ENCODE results near the gene KLHL40. TPM values are rescaled to one million over a fixed set of nuclear protein-coding genes. Genes with fewer than 3 reads are reported as not detected.

The KLHL40 gene
- total RNA-seq, 1 donor, result not detected

GRCh38 chr3:42725454-42725853 lies 40.1 kb downstream of the KLHL40 start:
- H3K9me3 ChIP-seq (ENCODE audit: low read depth, low read length), result no peaks in the 10 kb centered on the region
- no peak overlapping the region for H3K4me3 ChIP-seq (ENCODE audit: low read length)
- no peaks in the 10 kb centered on the region for H3K4me1 ChIP-seq (ENCODE audit: insufficient read depth, low read length)
- no peaks in the 10 kb centered on the region for H3K27me3 ChIP-seq (ENCODE audit: insufficient read depth, low read length)

- H3K27me3 ChIP-seq (ENCODE audit: insufficient read depth, low read length), result no peaks in the 10 kb centered on the region
- no peaks in the 10 kb centered on the region for H3K9me3 ChIP-seq (ENCODE audit: low read depth, low read length)
- H3K4me3 ChIP-seq (ENCODE audit: low read length), result no peak overlapping the region
- H3K4me1 ChIP-seq (ENCODE audit: insufficient read depth, low read length), result no peaks in the 10 kb centered on the region
Observed at GRCh38 chr3:42728056-42728455, 42.7 kb downstream of the KLHL40 start.

- Histone ChIP-seq H3K27me3 (ENCODE audit: insufficient read depth, low read length) (no peaks in the 10 kb centered on the region), H3K4me3 (ENCODE audit: low read length) (no peak overlapping the region), H3K4me1 (ENCODE audit: insufficient read depth, low read length) (no peaks in the 10 kb centered on the region), H3K9me3 (ENCODE audit: low read depth, low read length) (no peaks in the 10 kb centered on the region)
Observed at GRCh38 chr3:42728668-42729364, 43.5 kb downstream of the KLHL40 start.

- no peaks in the 10 kb centered on the region for H3K9me3 ChIP-seq (ENCODE audit: low read depth, low read length)
- no peaks in the 10 kb centered on the region for H3K27me3 ChIP-seq (ENCODE audit: insufficient read depth, low read length)
- H3K4me1 ChIP-seq (ENCODE audit: insufficient read depth, low read length), result no peaks in the 10 kb centered on the region
- H3K4me3 ChIP-seq (ENCODE audit: low read length), result no peak overlapping the region
Observed at GRCh38 chr3:42729404-42730145, 44.2 kb downstream of the KLHL40 start.

- no peak overlapping the region for H3K4me3 ChIP-seq (ENCODE audit: low read length)
- H3K9me3 ChIP-seq (ENCODE audit: low read depth, low read length), result no peaks in the 10 kb centered on the region
- H3K4me1 ChIP-seq (ENCODE audit: insufficient read depth, low read length), result no peaks in the 10 kb centered on the region
- H3K27me3 ChIP-seq (ENCODE audit: insufficient read depth, low read length), result no peaks in the 10 kb centered on the region
Observed at GRCh38 chr3:42730294-42730693, 45.0 kb downstream of the KLHL40 start.

GRCh38 chr3:42730706-42731420 lies 45.5 kb downstream of the KLHL40 start:
- H3K4me1 ChIP-seq (ENCODE audit: insufficient read depth, low read length), result no peaks in the 10 kb centered on the region
- H3K4me3 ChIP-seq (ENCODE audit: low read length), result no peak overlapping the region
- H3K9me3 ChIP-seq (ENCODE audit: low read depth, low read length), result no peaks in the 10 kb centered on the region
- H3K27me3 ChIP-seq (ENCODE audit: insufficient read depth, low read length), result no peaks in the 10 kb centered on the region

- H3K4me3 ChIP-seq (ENCODE audit: low read length), result no peak overlapping the region
- no peaks in the 10 kb centered on the region for H3K9me3 ChIP-seq (ENCODE audit: low read depth, low read length)
- H3K27me3 ChIP-seq (ENCODE audit: insufficient read depth, low read length), result no peaks in the 10 kb centered on the region
- no peaks in the 10 kb centered on the region for H3K4me1 ChIP-seq (ENCODE audit: insufficient read depth, low read length)
Observed at GRCh38 chr3:42731476-42732195, 46.3 kb downstream of the KLHL40 start.

GRCh38 chr3:42732196-42732828 lies 47.0 kb downstream of the KLHL40 start:
- Histone ChIP-seq H3K4me1 (ENCODE audit: insufficient read depth, low read length) (no peaks in the 10 kb centered on the region), H3K9me3 (ENCODE audit: low read depth, low read length) (no peaks in the 10 kb centered on the region), H3K27me3 (ENCODE audit: insufficient read depth, low read length) (no peaks in the 10 kb centered on the region), H3K4me3 (ENCODE audit: low read length) (no peak overlapping the region)

GRCh38 chr3:42732829-42733459 lies 47.6 kb downstream of the KLHL40 start:
- no peaks in the 10 kb centered on the region for H3K27me3 ChIP-seq (ENCODE audit: insufficient read depth, low read length)
- H3K4me1 ChIP-seq (ENCODE audit: insufficient read depth, low read length), result no peaks in the 10 kb centered on the region
- H3K9me3 ChIP-seq (ENCODE audit: low read depth, low read length), result no peaks in the 10 kb centered on the region
- no peak overlapping the region for H3K4me3 ChIP-seq (ENCODE audit: low read length)

- Histone ChIP-seq H3K27me3 (ENCODE audit: insufficient read depth, low read length) (no peaks in the 10 kb centered on the region), H3K9me3 (ENCODE audit: low read depth, low read length) (no peaks in the 10 kb centered on the region), H3K4me3 (ENCODE audit: low read length) (no peak overlapping the region), H3K4me1 (ENCODE audit: insufficient read depth, low read length) (no peaks in the 10 kb centered on the region)
Observed at GRCh38 chr3:42733501-42734262, 48.3 kb downstream of the KLHL40 start.

GRCh38 chr3:42734263-42734860 lies 49.0 kb downstream of the KLHL40 start:
- Histone ChIP-seq H3K4me3 (ENCODE audit: low read length) (no peak overlapping the region), H3K9me3 (ENCODE audit: low read depth, low read length) (no peaks in the 10 kb centered on the region), H3K4me1 (ENCODE audit: insufficient read depth, low read length) (no peaks in the 10 kb centered on the region), H3K27me3 (ENCODE audit: insufficient read depth, low read length) (no peaks in the 10 kb centered on the region)

- no peaks in the 10 kb centered on the region for H3K4me1 ChIP-seq (ENCODE audit: insufficient read depth, low read length)
- H3K27me3 ChIP-seq (ENCODE audit: insufficient read depth, low read length), result no peaks in the 10 kb centered on the region
- no peak overlapping the region for H3K4me3 ChIP-seq (ENCODE audit: low read length)
- no peaks in the 10 kb centered on the region for H3K9me3 ChIP-seq (ENCODE audit: low read depth, low read length)
Observed at GRCh38 chr3:42735019-42735418, 49.7 kb downstream of the KLHL40 start.

- no peaks in the 10 kb centered on the region for H3K4me1 ChIP-seq (ENCODE audit: insufficient read depth, low read length)
- no peak overlapping the region for H3K4me3 ChIP-seq (ENCODE audit: low read length)
- H3K27me3 ChIP-seq (ENCODE audit: insufficient read depth, low read length), result no peaks in the 10 kb centered on the region
- H3K9me3 ChIP-seq (ENCODE audit: low read depth, low read length), result no peaks in the 10 kb centered on the region
Observed at GRCh38 chr3:42735615-42736014, 50.3 kb downstream of the KLHL40 start.

Data from mononuclear cell (primary cell).